Activated CD8-positive, alpha-beta T cell treated with anti-CD3 and anti-CD28 coated beads for 36 hours (primary cell): ENCODE results near the gene NCK2. TPM values are rescaled to one million over a fixed set of nuclear protein-coding genes. Genes with fewer than 3 reads are reported as not detected.
A peak's percentile ranks its signal among the peaks of the same experiment; 100 is the strongest.

ENCODE experiments used
- ATAC-seq: fragments of 200-7000 bp; cut with Tn5 transposase; one replicate; pipeline ENCODE4 v1.10.0; 2021; ENCODE audit warnings: mild to moderate bottlenecking, moderate library complexity
- CTCF ChIA-PET: fragments of 350-600 bp; sonication (Branson Sonifier 250); formaldehyde crosslinking; loops from one replicate; lab custom pipeline; 2021; ENCODE audit warnings: antibody characterized with exemption; lab: Charles Lee
- POLR2A ChIA-PET: fragments of 350-600 bp; sonication (Branson Sonifier 250); formaldehyde crosslinking; loops from one replicate; lab custom pipeline; 2021; ENCODE audit warnings: antibody characterized with exemption; lab: Charles Lee
- DNase-seq: peaks from one replicate; pipeline ENCODE4 v3.0.0-alpha.2; 2020
- H3K27ac Mint-ChIP-seq: one replicate; pipeline ENCODE4 v1.8.0; 2021; ENCODE audit warnings: mild to moderate bottlenecking, mixed read lengths
- H3K27me3 Mint-ChIP-seq: one replicate; pipeline ENCODE4 v1.8.0; 2021; ENCODE audit warnings: mixed read lengths
- H3K36me3 Mint-ChIP-seq: one replicate; pipeline ENCODE4 v1.8.0; 2021; ENCODE audit warnings: low read depth, mixed read lengths
- H3K4me1 Mint-ChIP-seq: one replicate; pipeline ENCODE4 v1.8.0; 2021; ENCODE audit warnings: low read depth, mixed read lengths
- H3K4me3 Mint-ChIP-seq: one replicate; pipeline ENCODE4 v1.8.0; 2021; ENCODE audit warnings: mild to moderate bottlenecking, moderate library complexity, mixed read lengths
- H3K9me3 Mint-ChIP-seq: one replicate; pipeline ENCODE4 v1.8.0; 2021; ENCODE audit warnings: mixed read lengths
- CTCF ChIP-seq: fragments of 200-600 bp; IDR thresholded peaks from one replicate; pipeline ENCODE4 v1.8.0; 2022; ENCODE audit warnings: antibody characterized with exemption, mild to moderate bottlenecking
- intact Hi-C: fragments of 100-400 bp; cut with micrococcal nuclease; formaldehyde crosslinking; loops from one replicate; pipeline ENCODE4 v1.10.0; 2022
- total RNA-seq, 2 experiments: library from RNA; stranded (reverse); gene quantifications; one replicate each; pipeline ENCODE4 v1.2.3, GENCODE V29; 2021

NCK2 gene
- total RNA-seq, 2 experiments from 2014 or later: 68.3 to 69.7 TPM

- Mint-ChIP-seq H3K36me3 (peaks cover 65% of the 10 kb centered on the region), H3K27ac (peak overlapping the region; percentile 74), H3K27me3 (no peaks in the 10 kb centered on the region), H3K9me3 (no peaks in the 10 kb centered on the region), H3K4me3 (no peak overlapping the region), H3K4me1 (peaks cover 96% of the 10 kb centered on the region)
- no peak for TF ChIP-seq CTCF
- intact Hi-C loops: no loop called here
- ChIA-PET POLR2A (interaction anchor here (0.8 to 4.1 kb wide), 7 partner anchors 9 to 229 kb away, joined by 3 to 26 read pairs (median 3); no protein-coding TSS in a partner anchor), CTCF (interaction anchor here (1.0 to 3.4 kb wide), 5 partner anchors 9 to 187 kb away, joined by 3 to 10 read pairs (median 4); no protein-coding TSS in a partner anchor)
- no peak for ATAC-seq
- no peak for DNase-seq
Observed at GRCh38 chr2:105764059-105764458, 19.3 kb downstream of the NCK2 start.

GRCh38 chr2:105765415-105766299 is 20.9 kb downstream of the NCK2 start:
- DNase-seq (no peak), ATAC-seq (peak; percentile 34)
- H3K36me3 Mint-ChIP-seq: peaks cover 51% of the 10 kb centered on the region
- H3K4me1 Mint-ChIP-seq: peaks cover 96% of the 10 kb centered on the region
- TF ChIP-seq CTCF: no peak
- peak overlapping the region; percentile 74 for H3K27ac Mint-ChIP-seq
- CTCF ChIA-PET: interaction anchor here (1.2 to 3.4 kb wide), 3 partner anchors 12 to 21 kb away, joined by 3 to 10 read pairs (median 4); no protein-coding TSS in a partner anchor
- POLR2A ChIA-PET: interaction anchor here (0.6 to 1.3 kb wide), 4 partner anchors 11 to 24 kb away, joined by 3 to 4 read pairs (median 3); no protein-coding TSS in a partner anchor
- H3K27me3 Mint-ChIP-seq: no peaks in the 10 kb centered on the region
- no peak overlapping the region for H3K4me3 Mint-ChIP-seq
- intact Hi-C loops: no loop called here
- no peaks in the 10 kb centered on the region for H3K9me3 Mint-ChIP-seq

GRCh38 chr2:105766300-105766866 is 21.7 kb downstream of the NCK2 start:
- Mint-ChIP-seq H3K4me3 (no peak overlapping the region), H3K27ac (peak overlapping the region; percentile 74), H3K36me3 (peaks cover 49% of the 10 kb centered on the region), H3K27me3 (no peaks in the 10 kb centered on the region), H3K4me1 (peaks cover 93% of the 10 kb centered on the region), H3K9me3 (no peaks in the 10 kb centered on the region)
- ChIA-PET CTCF (interaction anchor here (1.2 to 1.6 kb wide), 2 partner anchors 11 to 19 kb away, joined by 3 to 4 read pairs; no protein-coding TSS in a partner anchor), POLR2A (interaction anchor here (0.6 to 3.2 kb wide), 8 partner anchors 8 to 32 kb away, joined by 3 to 13 read pairs (median 5); no protein-coding TSS in a partner anchor)
- intact Hi-C loops: no loop called here
- ATAC-seq (no peak), DNase-seq (no peak)
- TF ChIP-seq CTCF: no peak

- intact Hi-C loops: no loop called here
- DNase-seq (no peak), ATAC-seq (no peak)
- no peaks in the 10 kb centered on the region for H3K9me3 Mint-ChIP-seq
- H3K4me1 Mint-ChIP-seq: peaks cover 93% of the 10 kb centered on the region
- ChIA-PET POLR2A (interaction anchor here (0.7 to 3.2 kb wide), 12 partner anchors 8 to 89 kb away, joined by 3 to 13 read pairs (median 5); no protein-coding TSS in a partner anchor), CTCF (interaction anchor here (1.3 to 1.4 kb wide), 2 partner anchors 10 to 19 kb away, joined by 4 to 6 read pairs; no protein-coding TSS in a partner anchor)
- H3K4me3 Mint-ChIP-seq: no peak overlapping the region
- no peaks in the 10 kb centered on the region for H3K27me3 Mint-ChIP-seq
- H3K27ac Mint-ChIP-seq: peak overlapping the region; percentile 74
- H3K36me3 Mint-ChIP-seq: peaks cover 57% of the 10 kb centered on the region
- no peak for TF ChIP-seq CTCF
Observed at GRCh38 chr2:105768176-105768575, 23.5 kb downstream of the NCK2 start.
